EH (cell line): ENCODE results near the gene NEBL.

Source experiments
- DNase-seq: peaks from one replicate; pipeline ENCODE4 v3.0.0-alpha.2; 2015; ENCODE audit warnings: low read depth

Gene NEBL

GRCh38 chr10:20858292-20859124 is 38.6 kb downstream of the NEBL start:
- peak; percentile 7 for DNase-seq

GRCh38 chr10:20856484-20856883 is 40.6 kb downstream of the NEBL start:
- no peak for DNase-seq

GRCh38 chr10:20855398-20856038 is 41.6 kb downstream of the NEBL start:
- DNase-seq, result peak; percentile 5

- DNase-seq, result no peak
Measured at GRCh38 chr10:20853276-20853675, 43.8 kb downstream of the NEBL start.

- DNase-seq, result no peak
Measured at GRCh38 chr10:20852303-20852702, 44.8 kb downstream of the NEBL start.

- DNase-seq, result no peak
Measured at GRCh38 chr10:20847512-20847911, 49.6 kb downstream of the NEBL start.

GRCh38 chr10:20846263-20846662 is 50.8 kb downstream of the NEBL start:
- DNase-seq, result no peak

- no peak for DNase-seq
Measured at GRCh38 chr10:20841419-20841818, 55.7 kb downstream of the NEBL start.

- no peak for DNase-seq
Measured at GRCh38 chr10:20839910-20840309, 57.2 kb downstream of the NEBL start.

- DNase-seq, result no peak
Measured at GRCh38 chr10:20839141-20839540, 58.0 kb downstream of the NEBL start.

- no peak for DNase-seq
Measured at GRCh38 chr10:20836401-20836800, 60.7 kb downstream of the NEBL start.

GRCh38 chr10:20835335-20835734 is 61.8 kb downstream of the NEBL start:
- DNase-seq, result no peak

- DNase-seq, result no peak
Measured at GRCh38 chr10:20834825-20835224, 62.3 kb downstream of the NEBL start.

- no peak for DNase-seq
Measured at GRCh38 chr10:20822825-20823224, 74.3 kb downstream of the NEBL start.

GRCh38 chr10:20817646-20818045 is 79.5 kb downstream of the NEBL start:
- DNase-seq, result no peak

GRCh38 chr10:20817116-20817515 is 80.0 kb downstream of the NEBL start:
- no peak for DNase-seq

- no peak for DNase-seq
Measured at GRCh38 chr10:20814116-20814515, 83.0 kb downstream of the NEBL start.

GRCh38 chr10:20811131-20811530 is 86.0 kb downstream of the NEBL start:
- no peak for DNase-seq

GRCh38 chr10:20809631-20810030 is 87.5 kb downstream of the NEBL start:
- no peak for DNase-seq

- no peak for DNase-seq
Measured at GRCh38 chr10:20806487-20806886, 90.6 kb downstream of the NEBL start.

GRCh38 chr10:20797290-20797689 is 99.8 kb downstream of the NEBL start:
- DNase-seq, result no peak

GRCh38 chr10:20795391-20795790 is 101.7 kb downstream of the NEBL start:
- DNase-seq, result no peak

GRCh38 chr10:20785174-20785573 is 111.9 kb downstream of the NEBL start:
- no peak for DNase-seq
